Peyer's patch (tissue), 4 donors: Measurements from ENCODE around the gene IFT122.

Experiments
- CTCF ChIP-seq, 6 experiments: fragments of 450-650 bp in 4 of 6; fragments of 200-600 bp in 2 of 6; sonication (generic) in 1 of 6; IDR thresholded peaks; one replicate each; pipeline ENCODE4 v1.5.1; 2017 to 2019; ENCODE audit warnings: antibody characterized with exemption in 6 of 6, mild to moderate bottlenecking in 3 of 6, moderate library complexity in 1 of 6
- POLR2A ChIP-seq, 2 donors: fragments of 450-650 bp; IDR thresholded peaks; one replicate each; pipeline ENCODE4 v1.5.1; 2017; ENCODE audit warnings: antibody characterized with exemption in 2 of 2, mild to moderate bottlenecking in 2 of 2, moderate library complexity in 2 of 2

DNA sequence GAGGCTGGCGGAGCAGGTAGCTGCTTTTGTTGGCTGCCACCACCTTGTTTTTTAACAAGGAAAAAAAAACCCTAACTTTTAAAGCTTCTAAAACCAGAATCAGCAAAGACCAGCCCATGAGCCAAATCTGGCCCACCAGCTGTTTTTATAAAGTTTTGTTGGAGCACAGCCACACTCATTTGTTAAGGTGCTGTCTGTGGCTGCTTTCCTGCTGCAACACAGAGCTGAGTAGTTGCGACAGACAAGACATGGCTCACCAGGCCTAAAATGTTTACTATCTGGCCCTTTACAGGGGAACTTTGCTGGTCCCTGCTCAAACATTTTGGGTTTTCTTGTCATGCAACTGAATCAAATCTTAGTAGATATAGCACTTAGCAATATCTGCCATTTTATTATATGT lies 30.5 kb upstream of the IFT122 start:
- TF ChIP-seq CTCF (IDR thresholded peaks at IDR 0.05) (no peak), POLR2A (IDR thresholded peaks at IDR 0.05) (no peak)
